Measurements from ENCODE around the gene TIMM44. TPM values are rescaled to one million over a fixed set of nuclear protein-coding genes. Genes with fewer than 3 reads are reported as not detected.

TIMM44 gene
- total RNA-seq, 1 experiment from 2014 or later: 153 TPM

DNA sequence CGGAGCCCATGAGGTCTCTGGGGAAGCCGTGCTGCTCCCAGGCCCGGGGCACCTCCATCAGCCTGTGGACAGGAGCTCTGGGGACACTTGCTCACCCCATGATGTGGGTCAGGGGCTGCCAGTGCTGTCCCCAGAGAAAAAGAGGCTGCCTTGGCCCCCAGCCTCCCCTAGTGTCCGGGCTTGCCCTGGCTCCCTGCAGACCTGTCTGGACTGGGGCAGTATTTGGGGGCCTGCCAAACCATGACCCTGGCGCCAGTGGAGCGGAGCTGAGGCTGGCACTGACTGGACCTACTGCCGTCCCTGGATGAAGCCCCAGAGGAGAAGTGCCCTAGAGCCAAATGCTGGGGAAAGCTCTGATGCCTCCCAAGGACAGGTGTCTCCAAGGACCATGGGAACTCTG lies 31.6 kb upstream of the TIMM44 start:
- Histone ChIP-seq H3K27me3 (replicated peaks; ENCODE audit: insufficient read depth, low read depth, low read length, poor library complexity) (no peaks in the 10 kb centered on the region), H3K9me3 (ENCODE audit: low read depth, low read length, poor library complexity, severe bottlenecking) (no peaks in the 10 kb centered on the region), H3K27ac (ENCODE audit: low read depth, low read length, poor library complexity, severe bottlenecking) (no peak overlapping the region), H3K4me1 (ENCODE audit: insufficient read depth, low read length, poor library complexity, severe bottlenecking) (no peaks in the 10 kb centered on the region), H3K4me3 (ENCODE audit: low read depth, low read length, poor library complexity, severe bottlenecking) (no peak overlapping the region), H3K36me3 (ENCODE audit: insufficient read depth, low read length, poor library complexity, severe bottlenecking) (peaks cover 56% of the 10 kb centered on the region)
- no peak for TF ChIP-seq EZH2 (IDR thresholded peaks at IDR 0.05; ENCODE audit: borderline replicate concordance, low read depth, low read length, poor library complexity, severe bottlenecking)
- DNase-seq (ENCODE audit: low spot score): no peak
- no TSS peak for BruUV-seq (replicated peaks)
- ChIA-PET POLR2A (ENCODE audit: low non-redundant PET) (no interaction called here), CTCF (no interaction called here)
- intact Hi-C loops (cut with micrococcal nuclease; ENCODE audit: unreplicated experiment): no loop called here

DNA sequence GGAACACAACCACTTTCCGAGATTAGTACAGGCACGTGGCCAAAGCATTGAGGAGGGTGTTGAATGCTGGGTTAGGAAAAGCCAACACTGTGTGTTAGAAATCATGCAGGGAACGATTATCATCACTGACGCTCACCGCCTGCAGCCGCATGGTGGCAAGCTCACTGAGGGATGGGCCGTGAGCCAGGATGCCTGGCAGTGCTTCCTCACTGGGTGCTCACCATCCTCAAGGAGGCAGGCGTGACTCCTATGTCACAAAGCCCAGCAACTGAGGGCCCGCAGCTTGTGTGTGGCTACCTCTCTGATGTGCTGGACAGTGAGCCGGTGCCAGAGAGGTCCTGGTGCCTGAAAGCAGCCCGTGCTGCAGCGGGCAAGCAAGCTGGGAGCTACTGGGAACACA lies 30.4 kb upstream of the TIMM44 start:
- Histone ChIP-seq H3K36me3 (ENCODE audit: insufficient read depth, low read length, poor library complexity, severe bottlenecking) (peaks cover 53% of the 10 kb centered on the region), H3K4me1 (ENCODE audit: insufficient read depth, low read length, poor library complexity, severe bottlenecking) (no peaks in the 10 kb centered on the region), H3K4me3 (ENCODE audit: low read depth, low read length, poor library complexity, severe bottlenecking) (no peak overlapping the region), H3K27me3 (replicated peaks; ENCODE audit: insufficient read depth, low read depth, low read length, poor library complexity) (no peaks in the 10 kb centered on the region), H3K27ac (ENCODE audit: low read depth, low read length, poor library complexity, severe bottlenecking) (no peak overlapping the region), H3K9me3 (ENCODE audit: low read depth, low read length, poor library complexity, severe bottlenecking) (no peaks in the 10 kb centered on the region)
- TF ChIP-seq, protein P1, sequence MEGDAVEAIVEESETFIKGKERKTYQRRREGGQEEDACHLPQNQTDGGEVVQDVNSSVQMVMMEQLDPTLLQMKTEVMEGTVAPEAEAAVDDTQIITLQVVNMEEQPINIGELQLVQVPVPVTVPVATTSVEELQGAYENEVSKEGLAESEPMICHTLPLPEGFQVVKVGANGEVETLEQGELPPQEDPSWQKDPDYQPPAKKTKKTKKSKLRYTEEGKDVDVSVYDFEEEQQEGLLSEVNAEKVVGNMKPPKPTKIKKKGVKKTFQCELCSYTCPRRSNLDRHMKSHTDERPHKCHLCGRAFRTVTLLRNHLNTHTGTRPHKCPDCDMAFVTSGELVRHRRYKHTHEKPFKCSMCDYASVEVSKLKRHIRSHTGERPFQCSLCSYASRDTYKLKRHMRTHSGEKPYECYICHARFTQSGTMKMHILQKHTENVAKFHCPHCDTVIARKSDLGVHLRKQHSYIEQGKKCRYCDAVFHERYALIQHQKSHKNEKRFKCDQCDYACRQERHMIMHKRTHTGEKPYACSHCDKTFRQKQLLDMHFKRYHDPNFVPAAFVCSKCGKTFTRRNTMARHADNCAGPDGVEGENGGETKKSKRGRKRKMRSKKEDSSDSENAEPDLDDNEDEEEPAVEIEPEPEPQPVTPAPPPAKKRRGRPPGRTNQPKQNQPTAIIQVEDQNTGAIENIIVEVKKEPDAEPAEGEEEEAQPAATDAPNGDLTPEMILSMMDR (conservative IDR thresholded peaks at IDR 0.05; ENCODE audit: low read depth, low read length): no peak
- no peak for TF ChIP-seq EZH2 (IDR thresholded peaks at IDR 0.05; ENCODE audit: borderline replicate concordance, low read depth, low read length, poor library complexity, severe bottlenecking)
- CTCF ChIA-PET: interaction anchor here (0.7 kb wide), 1 partner anchor 266 kb away, joined by 10 read pairs; no protein-coding TSS in a partner anchor
- POLR2A ChIA-PET (ENCODE audit: low non-redundant PET): no interaction called here
- no peak for DNase-seq (ENCODE audit: low spot score)
- intact Hi-C loops (cut with micrococcal nuclease; ENCODE audit: unreplicated experiment): no loop called here
- no TSS peak for BruUV-seq (replicated peaks)

DNA sequence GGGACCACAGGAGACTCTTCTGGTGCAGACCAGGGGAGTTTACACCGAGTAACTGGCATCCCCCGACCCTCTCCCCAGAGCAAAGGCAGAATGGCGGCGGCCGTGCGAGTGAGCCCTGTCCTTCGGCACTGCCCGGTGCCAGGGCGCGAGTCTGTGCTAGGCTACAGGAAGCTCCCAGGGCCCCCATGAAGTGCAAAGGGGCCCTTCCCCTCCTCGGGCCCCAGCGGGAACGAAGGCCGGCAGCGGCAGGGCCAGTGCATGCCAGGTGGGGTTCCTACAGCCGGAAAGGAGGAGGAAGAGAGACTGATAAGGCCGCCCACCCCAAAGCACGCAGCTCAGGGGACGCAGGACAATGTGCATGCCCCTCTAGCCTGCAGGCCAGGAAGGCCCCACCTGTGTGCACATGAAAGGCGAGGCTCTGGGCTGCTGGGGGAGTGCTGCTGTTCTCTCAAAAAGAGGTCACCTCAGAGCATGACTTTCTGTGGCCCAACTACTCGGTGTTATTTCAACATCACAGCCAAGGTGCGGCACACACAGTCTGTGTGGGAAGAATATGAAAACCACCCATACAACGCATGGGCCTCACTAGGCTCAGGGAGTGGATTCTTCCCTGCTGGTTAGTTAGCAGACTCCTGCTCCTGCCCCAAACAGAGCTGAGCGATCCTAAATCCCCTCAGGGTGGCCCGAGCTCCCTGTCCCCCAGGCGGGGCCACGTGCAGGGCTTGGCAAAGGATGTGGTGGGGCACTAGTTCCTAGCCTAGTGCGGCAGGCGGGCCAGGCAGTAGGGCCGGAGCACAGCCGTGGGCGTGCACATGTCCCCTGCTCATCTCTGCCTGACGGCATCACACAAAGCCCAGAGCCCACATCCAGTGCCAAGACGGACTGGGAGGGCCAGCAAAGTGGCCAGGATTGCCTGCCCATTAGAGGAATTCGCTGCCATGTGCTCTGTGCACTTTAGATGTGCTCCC lies 28.4 kb upstream of the TIMM44 start:
- CTCF ChIA-PET: interaction anchor here (0.6 kb wide), 1 partner anchor 346 kb away, joined by 8 read pairs; no protein-coding TSS in a partner anchor
- POLR2A ChIA-PET (ENCODE audit: low non-redundant PET): no interaction called here
- no peak overlapping the region for H3K4me3 ChIP-seq (ENCODE audit: low read depth, low read length, poor library complexity, severe bottlenecking)
- no peak overlapping the region for H3K27ac ChIP-seq (ENCODE audit: low read depth, low read length, poor library complexity, severe bottlenecking)
- no peaks in the 10 kb centered on the region for H3K27me3 ChIP-seq (replicated peaks; ENCODE audit: insufficient read depth, low read depth, low read length, poor library complexity)
- peaks cover 53% of the 10 kb centered on the region for H3K36me3 ChIP-seq (ENCODE audit: insufficient read depth, low read length, poor library complexity, severe bottlenecking)
- no peaks in the 10 kb centered on the region for H3K9me3 ChIP-seq (ENCODE audit: low read depth, low read length, poor library complexity, severe bottlenecking)
- intact Hi-C loops (cut with micrococcal nuclease; ENCODE audit: unreplicated experiment): no loop called here
- no peaks in the 10 kb centered on the region for H3K4me1 ChIP-seq (ENCODE audit: insufficient read depth, low read length, poor library complexity, severe bottlenecking)
- TF ChIP-seq, protein P1 (conservative IDR thresholded peaks at IDR 0.05; ENCODE audit: low read depth, low read length): no peak
- no peak for TF ChIP-seq EZH2 (IDR thresholded peaks at IDR 0.05; ENCODE audit: borderline replicate concordance, low read depth, low read length, poor library complexity, severe bottlenecking)
- no TSS peak for BruUV-seq (replicated peaks)
- DNase-seq (ENCODE audit: low spot score): no peak

All from A673 (cell line).